HG03565 (cell line): ENCODE measurements around the gene GOLGA6L9.
"Not testable (repeated sequence)": the region's sequence is repeated elsewhere in the genome, so short reads cannot be mapped to it uniquely, and the experiment has no call there.

Experiments
- ATAC-seq: cut with Tn5 transposase; IDR thresholded peaks from one replicate; pipeline ENCODE4 v1.9.1; 2021; ENCODE audit warnings: mild to moderate bottlenecking, moderate library complexity; ENCODE audit not compliant: unreplicated experiment

The GOLGA6L9 gene

GRCh38 chr15:82429693-82430092 is at the start of gene GOLGA6L9:
GOLGA6L9 (plus strand) TSS chr15:82429816; CDS start chr15:82430080, 264 bp downstream.
- not testable (repeated sequence) for ATAC-seq

GRCh38 chr15:82381330-82381955 is 48.2 kb upstream of the GOLGA6L9 start:
- not testable (repeated sequence) for ATAC-seq

GRCh38 chr15:82387209-82387608 is 42.4 kb upstream of the GOLGA6L9 start:
- ATAC-seq = not testable (repeated sequence)

- not testable (repeated sequence) for ATAC-seq
Observed at GRCh38 chr15:82390152-82390551, 39.5 kb upstream of the GOLGA6L9 start.

- ATAC-seq = not testable (repeated sequence)
Observed at GRCh38 chr15:82392077-82392476, 37.5 kb upstream of the GOLGA6L9 start.

- no peak for ATAC-seq
Observed at GRCh38 chr15:82393671-82394070, 35.9 kb upstream of the GOLGA6L9 start.

GRCh38 chr15:82395788-82396187 is 33.8 kb upstream of the GOLGA6L9 start:
- not testable (repeated sequence) for ATAC-seq

- ATAC-seq = no peak
Observed at GRCh38 chr15:82397817-82398216, 31.8 kb upstream of the GOLGA6L9 start.

- no peak for ATAC-seq
Observed at GRCh38 chr15:82398785-82399184, 30.8 kb upstream of the GOLGA6L9 start.

- not testable (repeated sequence) for ATAC-seq
Observed at GRCh38 chr15:82399366-82400103, 30.1 kb upstream of the GOLGA6L9 start.

- ATAC-seq = not testable (repeated sequence)
Observed at GRCh38 chr15:82401918-82402317, 27.7 kb upstream of the GOLGA6L9 start.

- ATAC-seq = not testable (repeated sequence)
Observed at GRCh38 chr15:82402341-82402740, 27.3 kb upstream of the GOLGA6L9 start.

- not testable (repeated sequence) for ATAC-seq
Observed at GRCh38 chr15:82406211-82406610, 23.4 kb upstream of the GOLGA6L9 start.

- not testable (repeated sequence) for ATAC-seq
Observed at GRCh38 chr15:82410306-82410705, 19.3 kb upstream of the GOLGA6L9 start.

GRCh38 chr15:82411595-82411994 is 18.0 kb upstream of the GOLGA6L9 start:
- ATAC-seq = not testable (repeated sequence)

GRCh38 chr15:82414525-82415191 is 15.0 kb upstream of the GOLGA6L9 start:
- ATAC-seq = not testable (repeated sequence)

GRCh38 chr15:82420516-82420915 is 9.1 kb upstream of the GOLGA6L9 start:
- ATAC-seq = not testable (repeated sequence)

- not testable (repeated sequence) for ATAC-seq
Observed at GRCh38 chr15:82420966-82421365, 8.7 kb upstream of the GOLGA6L9 start.

- ATAC-seq = not testable (repeated sequence)
Observed at GRCh38 chr15:82427117-82427516, 2.5 kb upstream of the GOLGA6L9 start.

- ATAC-seq = not testable (repeated sequence)
Observed at GRCh38 chr15:82445420-82445819, 15.8 kb downstream of the GOLGA6L9 start.

- not testable (repeated sequence) for ATAC-seq
Observed at GRCh38 chr15:82457336-82457735, 27.7 kb downstream of the GOLGA6L9 start.
